ENCODE results near the gene AUTS2. TPM values are rescaled to one million over a fixed set of nuclear protein-coding genes. Genes with fewer than 3 reads are reported as not detected.
"Not testable (repeated sequence)": the region's sequence is repeated elsewhere in the genome, so short reads cannot be mapped to it uniquely, and the experiment has no call there.

AUTS2 gene
- total RNA-seq, 1 donor from 2014 or later, result 1.2 TPM

GRCh38 chr7:70271617-70272081 lies 673.4 kb downstream of the AUTS2 start:
- DNase-seq, result no peak

GRCh38 chr7:70275570-70275969 lies 677.3 kb downstream of the AUTS2 start:
- not testable (repeated sequence) for DNase-seq

- no peak for DNase-seq
Measured at GRCh38 chr7:70285187-70285586, 686.9 kb downstream of the AUTS2 start.

DNA sequence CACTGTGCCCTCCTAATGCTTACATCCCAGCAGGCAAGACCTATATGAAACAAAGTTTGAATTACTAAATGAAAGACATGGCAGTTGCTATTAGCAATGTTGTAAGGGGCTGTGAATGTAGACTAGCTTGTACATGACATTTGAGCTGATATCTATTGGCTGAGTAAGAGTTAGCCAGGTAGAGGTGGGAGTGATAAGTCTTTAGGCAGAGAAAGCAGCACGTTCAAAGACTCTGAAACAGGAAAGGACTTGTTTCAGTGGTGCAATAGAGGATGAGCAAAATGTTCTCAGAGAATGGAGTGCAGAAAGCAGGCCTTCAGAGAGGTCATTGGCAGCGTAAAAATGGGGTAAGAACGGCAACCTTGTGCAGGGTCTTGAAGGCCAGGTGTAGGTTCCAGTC lies 687.6 kb downstream of the AUTS2 start:
- DNase-seq, result no peak

GRCh38 chr7:70288781-70289456 lies 690.6 kb downstream of the AUTS2 start:
- no peak for DNase-seq

DNA sequence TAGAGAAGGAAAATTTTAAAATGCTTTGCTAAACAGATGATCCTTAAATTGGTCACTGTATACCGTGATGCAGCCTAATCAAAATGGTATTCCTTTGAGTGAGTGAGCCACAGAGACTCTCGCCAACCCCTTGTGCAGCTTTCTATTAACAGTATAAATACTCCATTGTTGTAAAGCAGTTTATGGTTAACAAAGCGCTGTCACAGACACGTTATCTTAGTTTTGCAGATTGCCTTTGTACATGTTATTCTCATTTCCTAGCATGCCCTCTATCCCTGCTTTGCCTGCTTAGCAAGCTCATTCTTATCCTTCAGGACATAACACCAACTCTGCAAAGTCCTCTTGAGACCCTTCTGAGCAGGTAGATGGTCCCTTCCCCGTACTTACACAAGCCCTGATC lies 694.4 kb downstream of the AUTS2 start:
- no peak for DNase-seq

DNA sequence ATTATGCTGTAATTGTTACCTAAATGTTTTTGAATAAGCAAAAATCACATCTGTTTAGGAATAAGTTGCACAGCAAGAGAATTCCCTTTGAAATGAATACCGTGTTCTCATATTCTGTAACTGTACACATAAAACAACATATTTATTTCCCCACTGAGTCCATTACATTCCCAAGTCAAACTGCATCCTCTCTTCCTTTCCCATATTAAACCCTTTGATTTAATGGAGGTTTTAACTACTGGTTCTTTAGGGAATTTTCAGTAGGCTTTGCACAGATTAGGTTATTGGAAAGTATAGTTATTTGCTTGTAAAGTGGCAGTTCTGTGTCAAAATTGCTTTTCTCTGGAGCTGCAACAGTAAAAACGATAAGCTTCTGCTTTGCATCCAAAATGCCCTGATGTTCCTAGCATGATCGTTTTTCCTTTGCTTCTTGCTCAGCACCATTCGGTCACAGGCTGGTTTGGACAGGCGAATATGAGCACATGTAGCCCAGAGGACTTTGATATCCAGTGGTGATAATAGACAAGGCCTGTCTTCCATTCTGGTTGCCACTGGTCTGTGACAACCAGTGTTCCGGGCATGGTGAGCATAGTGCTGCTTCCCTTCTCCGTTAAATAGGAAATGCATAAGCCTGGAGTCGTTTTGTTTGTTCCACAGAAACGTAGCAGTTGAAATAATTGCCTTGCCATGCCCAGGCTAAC lies 696.1 kb downstream of the AUTS2 start:
- DNase-seq, result no peak

DNA sequence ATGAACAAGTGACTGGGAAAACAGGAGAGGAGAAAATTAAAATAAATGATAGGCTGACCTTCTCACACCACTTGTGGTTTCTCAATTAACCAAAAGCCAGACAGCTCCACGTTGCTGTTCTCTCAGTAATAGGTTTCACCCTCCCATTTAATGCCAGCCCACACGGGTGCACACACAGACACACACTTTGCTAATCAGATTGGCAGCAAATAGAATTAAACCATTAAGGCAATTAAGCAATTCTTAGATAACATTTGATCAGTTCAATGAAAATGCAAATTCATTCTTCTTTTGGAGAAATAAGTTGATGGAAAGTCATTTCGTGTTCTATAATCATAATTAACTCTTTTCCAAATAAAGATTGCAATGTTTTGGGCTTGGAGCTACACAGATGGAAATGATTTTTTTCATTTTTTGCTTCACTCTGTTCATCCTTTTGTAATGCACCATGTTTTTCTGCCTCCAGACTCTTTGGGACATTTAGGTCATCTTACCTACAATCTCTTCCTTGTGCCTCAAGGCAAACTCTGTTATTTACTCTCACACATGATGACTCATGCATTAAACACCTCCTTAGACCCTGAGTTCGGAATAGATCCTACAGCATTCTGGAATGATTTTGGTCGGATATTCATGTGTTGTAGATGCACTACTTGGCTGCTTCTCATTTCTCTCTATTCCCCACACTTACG lies 700.7 kb downstream of the AUTS2 start:
- no peak for DNase-seq

- no peak for DNase-seq
Measured at GRCh38 chr7:70299472-70299807, 701.2 kb downstream of the AUTS2 start.

- DNase-seq, result no peak
Measured at GRCh38 chr7:70301673-70302185, 703.5 kb downstream of the AUTS2 start.

GRCh38 chr7:70303309-70303708 lies 705.0 kb downstream of the AUTS2 start:
- no peak for DNase-seq

GRCh38 chr7:70303780-70304179 lies 705.5 kb downstream of the AUTS2 start:
- DNase-seq, result no peak

DNA sequence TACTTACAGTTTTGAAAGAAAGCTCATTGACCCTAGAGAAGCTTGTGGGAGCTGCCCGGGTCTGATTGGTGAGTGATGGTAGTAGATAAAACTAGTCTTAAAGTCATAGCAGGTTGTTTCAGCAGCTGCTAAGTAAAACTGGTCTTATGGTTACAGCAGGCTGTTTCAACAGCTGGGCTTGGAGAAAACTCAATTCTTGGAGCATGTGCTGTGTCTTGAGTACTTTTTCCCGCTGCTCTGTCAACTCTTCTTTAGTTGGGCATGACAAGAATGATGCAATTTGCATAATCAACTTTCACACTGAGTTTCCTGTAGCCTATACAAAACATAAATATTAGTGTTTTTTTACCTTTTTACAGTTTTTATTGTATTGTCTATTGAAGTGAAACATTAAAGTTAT lies 707.9 kb downstream of the AUTS2 start:
- DNase-seq, result no peak

- no peak for DNase-seq
Measured at GRCh38 chr7:70307544-70308106, 709.4 kb downstream of the AUTS2 start.

GRCh38 chr7:70312336-70312735 lies 714.1 kb downstream of the AUTS2 start:
- DNase-seq, result no peak

- DNase-seq, result no peak
Measured at GRCh38 chr7:70313271-70313670, 715.0 kb downstream of the AUTS2 start.

- DNase-seq, result no peak
Measured at GRCh38 chr7:70313687-70314086, 715.4 kb downstream of the AUTS2 start.

DNA sequence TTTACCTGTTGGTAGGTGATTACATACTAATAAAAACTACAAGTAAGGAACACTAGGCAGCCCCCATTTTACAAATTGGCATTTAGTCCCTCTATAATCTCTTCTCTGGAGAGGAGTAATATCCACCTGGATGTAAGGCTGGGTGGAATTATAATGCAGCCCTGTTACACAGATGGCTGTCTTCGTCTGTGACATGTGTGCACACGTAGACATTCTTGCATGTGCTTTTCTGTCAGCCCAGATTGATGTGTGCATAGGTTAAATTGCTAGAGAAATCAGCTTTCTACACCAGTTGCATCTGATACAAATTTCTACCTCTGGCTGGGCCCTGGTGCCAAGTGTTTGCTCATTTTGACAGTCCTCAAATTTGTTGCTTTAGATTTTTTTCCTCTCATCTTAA lies 715.9 kb downstream of the AUTS2 start:
- DNase-seq, result no peak

GRCh38 chr7:70316745-70317144 lies 718.5 kb downstream of the AUTS2 start:
- DNase-seq, result no peak

GRCh38 chr7:70317356-70317755 lies 719.1 kb downstream of the AUTS2 start:
- no peak for DNase-seq

- no peak for DNase-seq
Measured at GRCh38 chr7:70318511-70318910, 720.2 kb downstream of the AUTS2 start.

DNA sequence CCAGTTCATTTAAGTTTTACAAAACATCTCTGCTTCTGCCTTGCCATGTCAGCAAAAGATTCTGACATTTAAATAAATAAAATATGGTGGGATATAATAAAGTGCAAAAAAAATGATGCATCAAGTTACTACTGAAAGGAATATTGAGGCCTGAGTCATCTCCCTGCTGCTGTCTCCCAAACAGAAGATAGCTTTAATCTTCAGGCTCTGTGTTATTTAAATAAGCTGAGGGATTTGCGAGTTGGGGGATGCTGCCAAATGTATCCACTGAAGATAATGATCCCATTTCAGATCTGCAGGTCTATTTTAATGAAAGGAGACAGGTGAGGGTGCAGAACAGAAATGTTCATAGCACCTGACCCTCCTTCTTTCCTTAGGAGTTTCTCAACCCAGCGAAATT lies 720.8 kb downstream of the AUTS2 start:
- DNase-seq, result no peak

DNA sequence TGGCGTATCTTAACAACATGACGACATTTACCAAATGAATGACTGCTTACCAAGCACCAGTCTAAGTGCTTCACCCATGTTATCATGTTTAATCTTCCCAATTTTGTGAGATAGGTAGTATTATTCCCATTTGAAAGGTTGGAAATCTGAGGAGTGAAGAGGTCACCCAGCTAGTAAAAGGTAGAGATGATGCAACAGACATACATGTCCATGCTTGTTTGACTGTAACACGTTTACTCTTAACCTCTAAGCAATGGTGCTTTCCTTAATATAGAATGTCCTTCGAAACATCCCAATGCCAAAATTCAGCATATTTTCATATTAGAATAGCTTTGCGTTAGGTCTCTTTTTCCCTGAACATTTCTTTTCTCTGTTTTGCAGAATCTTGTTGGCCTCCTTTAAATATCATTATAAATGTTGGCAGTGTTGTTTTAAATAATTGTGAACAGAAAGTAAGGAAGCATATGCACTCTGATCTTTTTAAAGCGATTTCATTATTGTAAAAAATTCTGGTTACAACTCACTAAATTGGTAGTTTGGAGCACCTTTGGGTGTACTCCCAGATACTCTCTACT lies 722.8 kb downstream of the AUTS2 start:
- no peak for DNase-seq

Data from dermis blood vessel endothelial cell (primary cell).